Gastrocnemius medialis (tissue), 4 donors: ENCODE results near the gene MAP3K7. TPM values are rescaled to one million over a fixed set of nuclear protein-coding genes. Genes with fewer than 3 reads are reported as not detected.
A peak's percentile ranks its signal among the peaks of the same experiment; 100 is the strongest.

Source experiments
- ATAC-seq, 2 donors: fragments of 150-250 bp; one replicate each; pipeline ENCODE4 v1.9.1; 2016
- DNase-seq, 2 donors: peaks; one replicate each; pipeline ENCODE4 v3.0.0-alpha.2; 2019
- H3K27ac ChIP-seq, 4 donors: fragments of 200-600 bp; sonication (generic); 1 replicate in 1 of 4; 2 replicates in 3 of 4; pipeline ENCODE4 v1.5.1; 2016 to 2018; ENCODE audit warnings: mild to moderate bottlenecking in 2 of 4, moderate library complexity in 1 of 4
- H3K27me3 ChIP-seq, 3 donors: fragments of 200-600 bp; sonication (generic) in 2 of 3; 1 replicate in 1 of 3; 2 replicates in 2 of 3; pipeline versions ENCODE4 v1.5.1 to v1.6.0; 2016 to 2019; ENCODE audit warnings: mild to moderate bottlenecking in 1 of 3, moderate library complexity in 1 of 3
- H3K36me3 ChIP-seq, 2 donors: fragments of 200-600 bp; sonication (generic) in 1 of 2; one replicate each; pipeline ENCODE4 v1.5.1; 2017 to 2018
- H3K4me1 ChIP-seq, 2 donors: fragments of 200-600 bp; sonication (generic) in 1 of 2; one replicate each; pipeline ENCODE4 v1.5.1; 2016 to 2017; ENCODE audit warnings: mild to moderate bottlenecking in 2 of 2
- H3K4me3 ChIP-seq, 4 donors: fragments of 200-600 bp; sonication (generic) in 3 of 4; 1 replicate in 1 of 4; 2 replicates in 3 of 4; pipeline ENCODE4 v1.5.1; 2016 to 2019; ENCODE audit warnings: mild to moderate bottlenecking in 2 of 4
- H3K9me3 ChIP-seq, 3 donors: fragments of 200-600 bp; sonication (generic) in 2 of 3; 1 replicate in 1 of 3; 2 replicates in 2 of 3; pipeline ENCODE4 v1.5.1; 2016 to 2019
- POLR2A ChIP-seq, 2 donors: fragments of 450-650 bp; IDR thresholded peaks; one replicate each; pipeline ENCODE4 v1.6.1; 2017; ENCODE audit warnings: antibody characterized with exemption in 2 of 2, mild to moderate bottlenecking in 2 of 2, moderate library complexity in 2 of 2
- in situ Hi-C, 4 donors: fragments of 200-750 bp; cut with MboI; loops; one replicate each; pipeline versions ENCODE4 v1.15.0 to v1.8.0; 2017; ENCODE audit warnings: low sequenced_read_pairs in 4 of 4
- intact Hi-C: fragments of 100-400 bp; cut with DNase I; formaldehyde crosslinking; loops from one replicate; pipeline ENCODE4 v1.15.1; 2023; ENCODE audit warnings: low total_unique reads
- total RNA-seq, 4 donors: library from RNA; depleted of rRNA; stranded (reverse); fragments of >200 nt; gene quantifications; one replicate each; pipeline versions ENCODE4 v1.1.0 to v1.2.3, GENCODE V29; 2016
- TF ChIP-seq, protein P1 (sequence below), 5 experiments: fragments of 450-650 bp in 3 of 5; fragments of 200-600 bp in 2 of 5; sonication (generic) in 2 of 5; IDR thresholded peaks in 4 of 5; conservative IDR thresholded peaks in 1 of 5; 1 replicate in 4 of 5; 2 replicates in 1 of 5; pipeline ENCODE4 v1.5.1; 2016 to 2019; ENCODE audit warnings: antibody characterized with exemption in 5 of 5, mild to moderate bottlenecking in 3 of 5, moderate library complexity in 3 of 5

Gene MAP3K7
- total RNA-seq, 4 donors from 2014 or later = 16.6 to 27.2 (median 18.9) TPM

DNA sequence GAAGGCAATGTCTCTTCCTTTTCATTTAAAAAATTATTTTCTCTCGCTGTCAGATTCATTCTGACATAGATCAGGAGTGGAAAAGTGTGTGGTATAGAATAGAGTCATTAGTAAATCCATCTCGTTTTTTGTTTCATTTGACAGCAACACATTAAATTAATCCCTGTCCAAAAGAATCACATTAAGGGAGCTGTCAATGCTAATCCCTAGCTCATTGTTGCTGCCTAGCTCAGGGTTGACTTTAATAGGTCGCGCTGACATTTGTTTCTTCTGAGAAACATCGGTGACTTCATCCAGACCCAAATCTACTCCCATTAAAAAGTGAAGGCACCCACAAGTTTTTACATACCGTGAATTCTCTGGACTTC is 25.4 kb upstream of the MAP3K7 start:
- ATAC-seq = no peak
- no peak overlapping the region for H3K27ac ChIP-seq

DNA sequence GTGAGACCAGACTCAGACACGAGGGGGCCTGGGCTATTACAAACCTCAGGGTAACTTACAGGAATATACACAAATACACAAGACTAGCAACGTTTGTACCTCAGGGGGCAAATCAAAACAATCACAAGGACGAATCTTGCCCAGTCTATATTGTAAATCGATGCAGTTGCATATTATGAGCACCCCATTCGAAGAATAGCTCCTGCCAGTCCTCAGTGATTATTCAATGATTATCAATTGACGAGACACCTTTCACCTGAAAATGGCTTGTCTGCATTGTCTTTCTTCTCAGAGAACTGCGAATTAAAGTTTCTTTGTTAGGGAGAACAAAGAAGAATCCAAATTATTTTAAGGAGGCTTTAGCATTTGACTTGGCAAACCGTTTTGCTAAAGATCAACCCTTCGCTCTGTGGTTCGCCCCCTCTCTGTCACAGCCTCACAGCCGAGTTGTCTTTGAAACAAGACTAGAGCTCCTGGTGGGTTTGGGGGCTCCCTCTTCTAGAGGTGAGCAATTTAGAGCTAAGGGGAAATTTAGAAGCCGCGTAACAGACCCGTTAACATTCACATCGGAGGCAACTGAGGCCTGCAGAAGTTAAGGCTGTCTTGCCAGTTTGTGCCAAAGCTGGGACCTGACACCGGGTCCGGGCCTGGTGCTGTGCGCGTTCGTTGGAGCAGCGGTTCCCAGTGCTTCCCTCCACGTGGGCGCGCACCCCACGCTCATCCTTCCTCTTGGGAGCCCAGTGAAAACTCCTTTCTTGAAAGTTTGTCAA is 24.9 kb upstream of the MAP3K7 start:
- Histone ChIP-seq H3K4me3 (peak overlapping the region; percentile 53 to 70 (median 63)), H3K9me3 (no peaks in the 10 kb centered on the region), H3K36me3 (no peaks in the 10 kb centered on the region), H3K4me1 (peaks cover 0 to 7% of the 10 kb centered on the region in 2 donors), H3K27me3 (peaks cover 4 to 24% (median 7%) of the 10 kb centered on the region in 3 donors), H3K27ac (peak overlapping the region in 3 of 4 donors; percentile 53 to 68 (median 65))
- intact Hi-C loops = no loop called here
- TF ChIP-seq POLR2A (IDR thresholded peaks at IDR 0.05) = no peak
- TF ChIP-seq, protein P1, sequence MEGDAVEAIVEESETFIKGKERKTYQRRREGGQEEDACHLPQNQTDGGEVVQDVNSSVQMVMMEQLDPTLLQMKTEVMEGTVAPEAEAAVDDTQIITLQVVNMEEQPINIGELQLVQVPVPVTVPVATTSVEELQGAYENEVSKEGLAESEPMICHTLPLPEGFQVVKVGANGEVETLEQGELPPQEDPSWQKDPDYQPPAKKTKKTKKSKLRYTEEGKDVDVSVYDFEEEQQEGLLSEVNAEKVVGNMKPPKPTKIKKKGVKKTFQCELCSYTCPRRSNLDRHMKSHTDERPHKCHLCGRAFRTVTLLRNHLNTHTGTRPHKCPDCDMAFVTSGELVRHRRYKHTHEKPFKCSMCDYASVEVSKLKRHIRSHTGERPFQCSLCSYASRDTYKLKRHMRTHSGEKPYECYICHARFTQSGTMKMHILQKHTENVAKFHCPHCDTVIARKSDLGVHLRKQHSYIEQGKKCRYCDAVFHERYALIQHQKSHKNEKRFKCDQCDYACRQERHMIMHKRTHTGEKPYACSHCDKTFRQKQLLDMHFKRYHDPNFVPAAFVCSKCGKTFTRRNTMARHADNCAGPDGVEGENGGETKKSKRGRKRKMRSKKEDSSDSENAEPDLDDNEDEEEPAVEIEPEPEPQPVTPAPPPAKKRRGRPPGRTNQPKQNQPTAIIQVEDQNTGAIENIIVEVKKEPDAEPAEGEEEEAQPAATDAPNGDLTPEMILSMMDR (IDR thresholded peaks at IDR 0.05 in 4 of 5, conservative IDR thresholded peaks at IDR 0.05 in 1 of 5) = no peak
- DNase-seq (no peak), ATAC-seq (no peak)
- in situ Hi-C loops = no loop called here

More for the DNA sequence above, 25.4 kb upstream of the MAP3K7 start:
- no peak for TF ChIP-seq POLR2A (IDR thresholded peaks at IDR 0.05)
- TF ChIP-seq, protein P1 (IDR thresholded peaks at IDR 0.05 in 4 of 5, conservative IDR thresholded peaks at IDR 0.05 in 1 of 5) = no peak
- in situ Hi-C loops = no loop called here
- intact Hi-C loops = no loop called here
- Histone ChIP-seq H3K27me3 (peaks cover 4 to 24% (median 7%) of the 10 kb centered on the region in 3 donors), H3K4me3 (no peak overlapping the region), H3K4me1 (peaks cover 0 to 7% of the 10 kb centered on the region in 2 donors), H3K9me3 (no peaks in the 10 kb centered on the region), H3K36me3 (no peaks in the 10 kb centered on the region)
- no peak for DNase-seq

DNA sequence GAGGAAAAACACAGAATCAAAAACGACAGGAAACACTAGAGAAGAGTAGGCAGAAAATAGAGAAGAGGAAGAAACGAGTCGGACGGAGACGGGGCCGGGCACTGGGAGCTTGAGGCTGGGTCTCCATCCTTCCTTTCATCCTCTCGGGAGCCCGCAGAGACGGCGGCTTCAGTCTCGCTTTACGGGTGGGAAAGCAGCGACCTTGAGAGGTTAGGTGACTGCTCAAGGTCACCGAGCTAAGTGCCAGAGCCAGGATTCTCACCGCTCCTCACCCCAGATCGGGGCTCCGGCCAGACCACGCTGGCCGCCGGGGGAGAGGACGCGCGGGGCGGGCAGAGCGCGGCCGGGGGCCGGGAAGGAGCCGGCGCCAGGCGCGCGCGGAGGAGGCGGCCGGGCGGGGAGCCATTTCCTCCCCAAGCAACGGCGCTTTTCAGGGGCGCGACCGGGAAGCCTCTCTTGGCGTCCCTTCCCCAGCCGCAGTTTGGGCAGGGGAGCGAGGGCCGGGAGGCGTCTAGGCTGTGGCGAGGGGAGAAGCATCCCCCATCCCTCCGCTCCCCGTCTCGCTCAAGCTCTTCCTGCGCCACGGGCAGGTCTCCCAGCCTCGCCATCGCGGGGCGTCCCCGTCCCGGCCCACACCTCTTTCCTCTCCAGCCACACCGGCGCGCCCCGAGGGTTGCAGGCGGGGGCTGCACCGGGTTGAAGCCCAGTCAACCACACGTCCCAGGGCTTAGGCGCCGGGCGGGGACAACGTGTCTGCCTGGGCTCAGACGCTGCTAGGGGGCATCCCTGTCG is 24.1 kb upstream of the MAP3K7 start:
- no peak for TF ChIP-seq POLR2A (IDR thresholded peaks at IDR 0.05)
- TF ChIP-seq, protein P1 (IDR thresholded peaks at IDR 0.05 in 4 of 5, conservative IDR thresholded peaks at IDR 0.05 in 1 of 5) = no peak
- H3K4me3 ChIP-seq = peak overlapping the region; percentile 53 to 70 (median 63)
- peak overlapping the region; percentile 45 to 68 (median 59) for H3K27ac ChIP-seq
- H3K27me3 ChIP-seq = peaks cover 4 to 24% (median 7%) of the 10 kb centered on the region in 3 donors
- DNase-seq = peak in 1 of 2 donors; percentile 37
- H3K4me1 ChIP-seq = peaks cover 0 to 7% of the 10 kb centered on the region in 2 donors
- no peaks in the 10 kb centered on the region for H3K9me3 ChIP-seq
- peak; percentile 30 to 70 for ATAC-seq
- H3K36me3 ChIP-seq = no peaks in the 10 kb centered on the region
- intact Hi-C loops (no loop called here), in situ Hi-C loops (no loop called here)

DNA sequence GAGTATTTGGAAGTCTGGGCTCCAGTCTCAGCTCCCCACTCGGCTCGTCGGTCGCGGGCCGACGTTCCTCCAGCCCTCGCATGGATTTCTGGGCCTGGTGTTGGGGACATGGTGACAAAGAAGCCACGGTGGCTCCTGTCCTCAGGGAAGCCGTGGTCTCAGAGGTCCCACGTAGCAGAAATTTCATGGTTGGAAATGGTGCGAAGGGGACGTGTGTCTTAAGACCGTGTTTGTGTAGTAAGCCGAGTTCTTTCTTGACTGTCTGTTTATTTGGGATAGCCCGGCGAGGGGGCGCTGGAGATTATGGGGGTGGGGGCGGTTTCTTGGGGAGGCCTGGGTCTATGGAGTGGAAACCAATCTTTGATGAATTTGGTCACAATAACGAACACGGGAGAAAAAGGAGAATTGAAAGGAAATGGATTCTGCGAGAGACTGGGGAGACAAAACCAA is 23.5 kb upstream of the MAP3K7 start:
- DNase-seq = no peak
- TF ChIP-seq POLR2A (IDR thresholded peaks at IDR 0.05) = no peak
- TF ChIP-seq, protein P1 (IDR thresholded peaks at IDR 0.05 in 4 of 5, conservative IDR thresholded peaks at IDR 0.05 in 1 of 5) = no peak
- in situ Hi-C loops (no loop called here), intact Hi-C loops (no loop called here)
- peaks cover 4 to 24% (median 7%) of the 10 kb centered on the region in 3 donors for H3K27me3 ChIP-seq
- H3K4me3 ChIP-seq = peak overlapping the region; percentile 53 to 70 (median 63)
- no peaks in the 10 kb centered on the region for H3K36me3 ChIP-seq
- peak overlapping the region; percentile 45 to 68 (median 59) for H3K27ac ChIP-seq
- H3K4me1 ChIP-seq = peaks cover 0 to 7% of the 10 kb centered on the region in 2 donors
- no peaks in the 10 kb centered on the region for H3K9me3 ChIP-seq
- peak in 1 of 2 donors; percentile 32 for ATAC-seq
